Esophagus mucosa (tissue), 1 donor: ENCODE results near the gene LCE2A. TPM values are rescaled to one million over a fixed set of nuclear protein-coding genes. Genes with fewer than 3 reads are reported as not detected.
"Not testable (repeated sequence)": the region's sequence is repeated elsewhere in the genome, so short reads cannot be mapped to it uniquely, and the experiment has no call there.

Experiments
- ATAC-seq: fragments of 200-7000 bp; cut with Tn5 transposase; one replicate; pipeline ENCODE4 v1.9.1; 2020
- total RNA-seq: library from RNA; stranded (reverse); gene quantifications from one replicate; pipeline ENCODE4 v1.2.4, GENCODE V29; 2023
- donor health status: DM: yes; HTN: yes; CAD: no.

LCE2A gene
- not detected for total RNA-seq

- ATAC-seq, result no peak
Observed at GRCh38 chr1:152697701-152698600, at the start of gene LCE2A. LCE2A (plus strand) TSS chr1:152698345; CDS start chr1:152698902, 557 bp downstream.

- peak; percentile 61 for ATAC-seq
Observed at GRCh38 chr1:152654110-152654509, 44.0 kb upstream of the LCE2A start.

- ATAC-seq, result no peak
Observed at GRCh38 chr1:152656459-152656858, 41.7 kb upstream of the LCE2A start.

GRCh38 chr1:152657677-152658076, 40.5 kb upstream of the LCE2A start:
- no peak for ATAC-seq

GRCh38 chr1:152658649-152659048, 39.5 kb upstream of the LCE2A start:
- ATAC-seq, result no peak

GRCh38 chr1:152663098-152663497, 35.0 kb upstream of the LCE2A start, which contains the start of gene LCE2D:
LCE2D (plus strand) TSS chr1:152663380; CDS start chr1:152664106, 726 bp downstream.
- ATAC-seq, result no peak

- ATAC-seq, result not testable (repeated sequence)
Observed at GRCh38 chr1:152666171-152666570, 32.0 kb upstream of the LCE2A start.

GRCh38 chr1:152667648-152668047, 30.5 kb upstream of the LCE2A start:
- ATAC-seq, result no peak

- ATAC-seq, result peak; percentile 66
Observed at GRCh38 chr1:152673016-152673415, 25.1 kb upstream of the LCE2A start.

GRCh38 chr1:152674983-152675382, 23.2 kb upstream of the LCE2A start, which contains the start of gene LCE2C:
LCE2C (plus strand) TSS chr1:152675279; CDS start chr1:152676016, 737 bp downstream.
- not testable (repeated sequence) for ATAC-seq

- no peak for ATAC-seq
Observed at GRCh38 chr1:152679459-152679858, 18.7 kb upstream of the LCE2A start.

- no peak for ATAC-seq
Observed at GRCh38 chr1:152681616-152682015, 16.5 kb upstream of the LCE2A start.

GRCh38 chr1:152683846-152684245, 14.3 kb upstream of the LCE2A start:
- no peak for ATAC-seq

GRCh38 chr1:152685823-152686222, 12.3 kb upstream of the LCE2A start, which contains the start of gene LCE2B:
LCE2B (plus strand) TSS chr1:152686123; CDS start chr1:152686844, 721 bp downstream.
- not testable (repeated sequence) for ATAC-seq

GRCh38 chr1:152699746-152700145, 1.6 kb downstream of the LCE2A start:
- no peak for ATAC-seq

GRCh38 chr1:152707860-152708259, 9.7 kb downstream of the LCE2A start, which contains the start of gene LCE4A:
LCE4A (plus strand) TSS chr1:152708160; CDS start chr1:152709076, 916 bp downstream.
- no peak for ATAC-seq

- peak; percentile 77 for ATAC-seq
Observed at GRCh38 chr1:152718238-152718637, 20.1 kb downstream of the LCE2A start.

GRCh38 chr1:152725261-152725660, 27.1 kb downstream of the LCE2A start:
- no peak for ATAC-seq

GRCh38 chr1:152728986-152729385, 30.8 kb downstream of the LCE2A start:
- no peak for ATAC-seq

- ATAC-seq, result no peak
Observed at GRCh38 chr1:152735648-152736047, 37.5 kb downstream of the LCE2A start.

GRCh38 chr1:152737997-152738396, 39.9 kb downstream of the LCE2A start:
- no peak for ATAC-seq

- no peak for ATAC-seq
Observed at GRCh38 chr1:152739841-152740240, 41.7 kb downstream of the LCE2A start.

GRCh38 chr1:152741656-152742055, 43.5 kb downstream of the LCE2A start:
- ATAC-seq, result no peak
